GM18502 (cell line): Measurements from ENCODE around the gene PAF1.
"Not testable (repeated sequence)": the region's sequence is repeated elsewhere in the genome, so short reads cannot be mapped to it uniquely, and the experiment has no call there.

ENCODE experiments used
- ATAC-seq: cut with Tn5 transposase; IDR thresholded peaks from one replicate; pipeline ENCODE4 v1.9.1; 2021; ENCODE audit warnings: mild to moderate bottlenecking; ENCODE audit not compliant: unreplicated experiment, poor library complexity

Gene PAF1

GRCh38 chr19:39385629-39386411 is 5.1 kb downstream of the PAF1 start:
- no peak for ATAC-seq

- no peak for ATAC-seq
Measured at GRCh38 chr19:39384839-39385568, 5.9 kb downstream of the PAF1 start.

GRCh38 chr19:39382991-39383828 is 7.7 kb downstream of the PAF1 start:
- ATAC-seq = no peak

GRCh38 chr19:39381910-39382611 is 8.8 kb downstream of the PAF1 start:
- ATAC-seq = no peak

- no peak for ATAC-seq
Measured at GRCh38 chr19:39380521-39381502, 10.1 kb downstream of the PAF1 start.

- ATAC-seq = no peak
Measured at GRCh38 chr19:39379865-39380396, 11.0 kb downstream of the PAF1 start.

GRCh38 chr19:39379366-39379765 is 11.5 kb downstream of the PAF1 start:
- not testable (repeated sequence) for ATAC-seq

GRCh38 chr19:39377373-39378362 is 13.2 kb downstream of the PAF1 start:
- ATAC-seq = no peak

- no peak for ATAC-seq
Measured at GRCh38 chr19:39375929-39376328, 15.0 kb downstream of the PAF1 start.

- ATAC-seq = no peak
Measured at GRCh38 chr19:39372941-39373340, 18.0 kb downstream of the PAF1 start.

GRCh38 chr19:39372047-39372802 is 18.7 kb downstream of the PAF1 start:
- ATAC-seq = no peak

GRCh38 chr19:39370735-39371134 is 20.2 kb downstream of the PAF1 start:
- no peak for ATAC-seq

- no peak for ATAC-seq
Measured at GRCh38 chr19:39369200-39369599, 21.7 kb downstream of the PAF1 start.

- ATAC-seq = no peak
Measured at GRCh38 chr19:39365531-39365930, 25.4 kb downstream of the PAF1 start.

- no peak for ATAC-seq
Measured at GRCh38 chr19:39363901-39364457, 26.9 kb downstream of the PAF1 start.
